Measurements from ENCODE around the gene RBMS3. TPM values are rescaled to one million over a fixed set of nuclear protein-coding genes. Genes with fewer than 3 reads are reported as not detected.
"Not testable (repeated sequence)": the region's sequence is repeated elsewhere in the genome, so short reads cannot be mapped to it uniquely, and the experiment has no call there.

Gene RBMS3
- total RNA-seq, 1 experiment from 2014 or later: 11.0 TPM

- not testable (repeated sequence) for DNase-seq (ENCODE audit: low read depth)
Measured at GRCh38 chr3:29524433-29524832, 243.6 kb downstream of the RBMS3 start.

GRCh38 chr3:29525254-29525881, 244.5 kb downstream of the RBMS3 start:
- DNase-seq (ENCODE audit: low read depth): no peak

DNA sequence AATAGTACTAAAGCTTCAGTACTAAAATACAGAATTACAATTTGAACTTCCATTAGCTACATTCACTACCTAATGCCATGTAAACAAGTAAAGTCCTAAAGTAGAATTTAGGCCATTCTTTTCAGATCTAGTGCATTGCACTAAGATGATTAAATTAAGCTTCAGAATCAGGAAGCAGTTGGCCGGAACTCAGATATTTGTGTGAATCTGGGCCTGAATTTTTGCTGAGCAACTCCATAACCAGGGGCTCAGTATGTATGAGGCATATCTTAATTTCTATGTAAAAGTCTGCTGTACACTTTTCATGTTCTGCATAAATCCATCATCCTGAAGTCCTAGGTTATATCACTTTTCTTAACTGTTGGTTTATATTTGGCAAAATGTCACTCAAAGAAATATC, 246.4 kb downstream of the RBMS3 start:
- no peak for DNase-seq (ENCODE audit: low read depth)

DNA sequence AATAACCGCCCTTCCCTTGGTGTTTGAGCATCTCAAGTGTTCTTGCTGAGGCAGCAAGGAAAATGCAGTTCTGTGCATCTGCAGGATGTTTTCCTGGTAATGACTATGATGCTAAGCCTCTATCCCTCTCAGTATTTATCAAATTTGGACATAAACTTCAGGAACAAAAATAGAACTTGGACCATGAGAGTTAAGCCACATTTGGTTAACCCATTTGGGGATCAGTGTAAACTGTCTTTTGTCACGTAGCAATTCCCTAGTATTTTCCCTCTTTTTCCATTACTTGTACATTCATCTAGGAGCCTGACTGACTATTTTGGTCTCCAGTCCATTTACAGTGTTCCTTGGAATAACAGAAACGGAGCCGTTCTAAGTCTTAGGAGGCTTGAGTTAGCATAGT, 250.8 kb downstream of the RBMS3 start:
- DNase-seq (ENCODE audit: low read depth): no peak

DNA sequence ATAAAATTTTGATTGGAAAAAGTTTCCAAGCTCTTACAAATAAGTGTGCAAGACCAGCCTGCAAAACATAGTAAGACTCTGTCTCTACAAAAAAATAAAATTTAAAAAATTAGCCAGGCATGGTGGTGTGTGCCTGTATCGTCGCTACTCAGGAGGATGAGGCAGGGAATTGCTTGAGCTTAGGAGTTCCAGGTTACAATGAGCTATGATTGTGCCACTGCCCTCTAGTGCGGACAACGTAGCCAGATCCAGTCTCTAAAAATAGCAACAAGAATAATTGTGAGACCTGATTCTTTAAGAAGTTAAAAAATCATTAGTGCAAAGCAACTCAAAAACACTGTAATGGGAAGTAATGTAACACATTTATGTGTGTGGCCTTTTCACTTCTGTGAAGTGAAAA, 251.6 kb downstream of the RBMS3 start:
- no peak for DNase-seq (ENCODE audit: low read depth)

GRCh38 chr3:29534006-29534405, 253.1 kb downstream of the RBMS3 start:
- no peak for DNase-seq (ENCODE audit: low read depth)

- no peak for DNase-seq (ENCODE audit: low read depth)
Measured at GRCh38 chr3:29536016-29536758, 255.3 kb downstream of the RBMS3 start.

GRCh38 chr3:29537889-29538609, 257.2 kb downstream of the RBMS3 start:
- DNase-seq (ENCODE audit: low read depth): no peak

- no peak for DNase-seq (ENCODE audit: low read depth)
Measured at GRCh38 chr3:29538610-29538958, 257.7 kb downstream of the RBMS3 start.

- no peak for DNase-seq (ENCODE audit: low read depth)
Measured at GRCh38 chr3:29540544-29540943, 259.7 kb downstream of the RBMS3 start.

GRCh38 chr3:29544701-29545363, 264.0 kb downstream of the RBMS3 start:
- DNase-seq (ENCODE audit: low read depth): no peak

GRCh38 chr3:29545615-29546014, 264.7 kb downstream of the RBMS3 start:
- DNase-seq (ENCODE audit: low read depth): no peak

- no peak for DNase-seq (ENCODE audit: low read depth)
Measured at GRCh38 chr3:29552051-29552450, 271.2 kb downstream of the RBMS3 start.

- DNase-seq (ENCODE audit: low read depth): no peak
Measured at GRCh38 chr3:29554566-29554965, 273.7 kb downstream of the RBMS3 start.

DNA sequence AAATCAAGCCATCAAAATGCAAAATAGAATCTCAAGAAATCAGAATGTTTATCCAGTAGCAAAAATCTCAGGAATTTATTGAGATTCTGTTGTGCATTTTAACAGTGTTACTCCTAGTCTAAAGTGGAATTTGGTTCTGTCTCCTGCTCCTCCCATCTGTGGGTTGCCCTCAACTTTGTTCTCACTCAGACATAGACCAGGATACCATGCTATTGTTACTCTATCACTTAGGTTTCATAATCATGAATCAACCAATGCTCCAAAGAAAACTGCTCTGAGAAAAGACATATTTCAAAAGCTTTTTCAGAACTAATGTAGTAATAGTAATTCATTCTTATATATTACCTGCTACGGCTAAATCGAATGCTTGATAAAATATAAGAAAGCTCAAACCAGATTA, 274.7 kb downstream of the RBMS3 start:
- no peak for DNase-seq (ENCODE audit: low read depth)

- no peak for DNase-seq (ENCODE audit: low read depth)
Measured at GRCh38 chr3:29557186-29557585, 276.3 kb downstream of the RBMS3 start.

GRCh38 chr3:29557825-29558224, 277.0 kb downstream of the RBMS3 start:
- DNase-seq (ENCODE audit: low read depth): no peak

DNA sequence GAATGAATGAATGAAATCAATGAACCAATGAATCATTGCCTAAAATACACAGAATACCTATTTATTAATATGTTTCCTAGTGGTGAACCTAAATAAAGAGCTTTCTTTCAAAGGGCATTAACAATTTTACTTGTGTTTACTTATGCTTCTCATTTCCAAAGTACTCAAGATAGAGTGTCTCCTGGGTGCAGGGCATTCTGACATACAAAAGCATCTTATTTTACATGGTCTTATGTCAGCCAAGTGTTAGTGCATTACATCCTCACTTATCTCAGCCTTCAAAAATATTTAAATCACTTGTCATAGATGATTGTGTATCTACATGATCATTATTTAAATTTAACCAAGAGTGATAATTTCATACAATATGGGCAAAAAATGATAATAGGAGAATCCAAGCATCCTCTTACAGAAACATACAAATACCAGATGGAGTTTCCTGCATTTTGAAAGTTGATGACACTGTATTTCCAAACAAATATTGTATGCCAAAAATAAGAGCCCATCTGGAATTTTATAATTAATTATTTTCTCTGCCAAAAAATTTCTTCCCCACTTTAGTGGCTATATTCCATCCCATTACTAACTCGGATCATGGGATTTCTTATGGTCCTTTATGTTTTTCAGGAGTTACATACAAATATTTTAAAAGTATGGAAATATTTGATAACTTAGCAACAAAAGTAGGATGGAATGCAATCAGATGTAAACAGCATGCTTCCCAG, 279.0 kb downstream of the RBMS3 start:
- DNase-seq (ENCODE audit: low read depth): no peak

DNA sequence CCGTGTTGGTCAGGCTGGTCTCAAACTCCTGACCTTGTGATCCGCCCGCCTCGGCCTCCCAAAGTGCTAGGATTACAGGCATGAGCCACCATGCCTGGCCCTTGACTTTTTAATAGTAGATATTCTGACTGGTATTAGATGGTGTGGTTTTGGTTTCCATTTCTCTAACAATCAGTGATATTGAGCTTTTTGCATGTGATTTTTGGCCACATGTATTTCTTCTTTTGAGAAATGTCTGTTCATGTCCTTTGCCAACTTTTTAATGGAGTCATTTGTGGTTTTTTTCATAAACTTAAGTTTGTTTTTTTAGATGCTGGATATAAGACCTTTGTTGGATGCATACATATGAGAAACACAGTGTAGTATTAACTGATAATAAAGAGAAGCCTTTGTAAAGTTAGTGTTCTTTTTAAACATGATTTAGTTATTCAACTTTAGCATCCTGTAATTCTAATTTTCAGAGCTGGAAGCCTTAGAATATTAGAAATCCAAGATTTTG, 280.8 kb downstream of the RBMS3 start:
- DNase-seq (ENCODE audit: low read depth): no peak

DNA sequence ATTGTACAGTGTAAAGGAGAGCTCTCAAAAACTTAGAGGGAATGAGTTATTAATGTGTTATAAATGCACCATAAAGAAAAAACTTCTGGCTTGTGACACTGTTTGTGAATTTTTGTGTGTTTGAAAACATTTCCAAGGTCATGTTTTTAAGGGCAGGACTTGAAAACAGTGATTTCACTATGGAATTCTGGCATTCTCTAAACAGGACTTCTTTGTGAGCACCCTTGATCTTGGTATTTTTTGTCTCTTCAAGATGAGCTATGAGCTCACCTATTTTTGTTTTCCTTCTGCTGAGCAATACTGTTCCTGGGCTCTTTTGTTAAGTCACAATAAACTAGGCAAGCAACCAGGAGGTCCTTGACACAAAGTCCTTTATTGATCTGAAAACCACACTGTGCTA, 284.4 kb downstream of the RBMS3 start:
- no peak for DNase-seq (ENCODE audit: low read depth)

- DNase-seq (ENCODE audit: low read depth): no peak
Measured at GRCh38 chr3:29567501-29567900, 286.6 kb downstream of the RBMS3 start.

DNA sequence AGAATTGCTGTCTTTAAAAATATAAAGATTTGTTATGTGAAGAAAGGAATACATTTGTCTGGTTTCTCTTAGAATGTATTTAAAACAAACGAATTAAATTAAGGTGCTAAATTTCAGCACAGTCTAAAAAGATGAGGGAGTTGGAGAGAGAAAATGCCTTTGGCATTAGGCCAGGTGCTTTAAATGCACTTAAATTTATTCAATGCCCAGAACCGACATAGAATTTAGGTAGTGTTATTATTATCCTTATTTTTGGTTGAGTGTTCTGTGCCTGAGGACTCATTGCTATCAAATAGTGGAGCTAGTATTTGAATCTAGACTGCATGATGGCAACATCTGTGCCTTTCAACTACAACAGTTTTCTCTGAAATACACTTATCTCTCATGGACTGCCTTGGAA, 287.5 kb downstream of the RBMS3 start:
- DNase-seq (ENCODE audit: low read depth): no peak
